Kidney (tissue), 14 donors: Measurements from ENCODE around the gene LYRM1. TPM values are rescaled to one million over a fixed set of nuclear protein-coding genes. Genes with fewer than 3 reads are reported as not detected.

Experiments used
- DNase-seq, 5 donors: peaks; one replicate each; pipeline ENCODE4 v3.0.0-alpha.2; 2013 to 2020
- FAIRE-seq: peaks from 2 replicates; lab custom pipeline; 2012; peaks lifted over from hg19 to GRCh38; lab: Jason Lieb, UNC
- H3K27ac ChIP-seq, 2 donors: one replicate each; pipeline ENCODE4 v1.7.0; 2013; ENCODE audit warnings: low read depth in 2 of 2, low read length in 2 of 2, inconsistent platforms in 1 of 2
- H3K27me3 ChIP-seq: one replicate; pipeline ENCODE4 v1.7.1; 2013; ENCODE audit warnings: low read length, inconsistent platforms; ENCODE audit not compliant: control insufficient read depth, insufficient read depth
- H3K36me3 ChIP-seq, 3 donors: one replicate each; pipeline versions ENCODE4 v1.7.0 to v1.7.1; 2013; ENCODE audit warnings: low read length in 3 of 3, control low read depth in 1 of 3, inconsistent platforms in 1 of 3; ENCODE audit not compliant: insufficient read depth in 3 of 3, control insufficient read depth in 2 of 3
- H3K4me1 ChIP-seq, 3 donors: one replicate each; pipeline versions ENCODE4 v1.7.0 to v1.7.1; 2013; ENCODE audit warnings: low read length in 3 of 3, inconsistent platforms in 1 of 3, low read depth in 1 of 3; ENCODE audit not compliant: control insufficient read depth in 2 of 3, insufficient read depth in 2 of 3
- H3K4me3 ChIP-seq, 3 donors: one replicate each; pipeline versions ENCODE4 v1.7.0 to v1.8.1; 2013; ENCODE audit warnings: low read length in 3 of 3, control low read depth in 1 of 3, inconsistent platforms in 1 of 3
- H3K9ac ChIP-seq, 3 donors: one replicate each; pipeline versions ENCODE4 v1.7.0 to v1.7.1; 2013; ENCODE audit warnings: low read length in 3 of 3, control low read depth in 1 of 3, inconsistent platforms in 1 of 3
- H3K9me3 ChIP-seq, 3 donors: one replicate each; pipeline versions ENCODE4 v1.7.0 to v1.7.1; 2013; ENCODE audit warnings: low read length in 3 of 3, control low read depth in 1 of 3, inconsistent platforms in 1 of 3; ENCODE audit not compliant: control insufficient read depth in 2 of 3, insufficient read depth in 1 of 3
- CTCF ChIP-seq: IDR thresholded peaks from 3 replicates; pipeline ENCODE4 v1.5.1; 2012; ENCODE audit warnings: mild to moderate bottlenecking, moderate library complexity, borderline replicate concordance; ENCODE audit not compliant: insufficient read depth; ENCODE audit errors: extremely low read depth
- intact Hi-C: fragments of 100-400 bp; cut with DNase I; formaldehyde crosslinking; loops from one replicate; pipeline ENCODE4 v1.11.1; 2022
- polyA plus RNA-seq: library from polyadenylated mRNA; stranded (reverse); fragments of 350-450 nt; fragmentation: Illumina TruSeq; extraction: RNeasy Lipid Tissue Mini Kit (QIAGEN cat#74804); gene quantifications from one replicate; pipeline ENCODE4 v1.2.3, GENCODE V29; 2014; ENCODE audit warnings: low read depth, low replicate concordance; ENCODE audit not compliant: insufficient read depth
- total RNA-seq: library from RNA; stranded (reverse); fragmentation: NEBNext Ultra II Directional; extraction: Animal tissue kit (Norgen Biotek cat#: 25700); gene quantifications from one replicate; pipeline ENCODE4 v1.2.1, GENCODE V29; 2021
- donor health status: control.
- donor health status: control.
- donor health status: control.
- donor health status: control.
- donor health status: control.
- donor health status: DM: yes; HTN: yes; CAD: no.
- donor health status: Normal renal cell carcinoma (clear cell type).

The LYRM1 gene
- total and polyA plus RNA-seq, 2 donors from 2014 or later = 31.7 to 61.5 TPM

- H3K27me3 ChIP-seq = no peaks in the 10 kb centered on the region
- TF ChIP-seq CTCF = no peak
- no peaks in the 10 kb centered on the region for H3K9me3 ChIP-seq
- no peak overlapping the region for H3K9ac ChIP-seq
- H3K4me3 ChIP-seq = peak overlapping the region in 2 of 3 donors; percentile 81 to 83
- peaks cover 0 to 2% (median 0%) of the 10 kb centered on the region in 3 donors for H3K36me3 ChIP-seq
- peaks cover 0 to 17% (median 0%) of the 10 kb centered on the region in 3 donors for H3K4me1 ChIP-seq
- DNase-seq = no peak
- intact Hi-C loops = no loop called here
- peak overlapping the region in 1 of 2 donors; percentile 96 for H3K27ac ChIP-seq
- no peak for FAIRE-seq
Observed at GRCh38 chr16:20897253-20897897, 3.2 kb upstream of the LYRM1 start.

DNA sequence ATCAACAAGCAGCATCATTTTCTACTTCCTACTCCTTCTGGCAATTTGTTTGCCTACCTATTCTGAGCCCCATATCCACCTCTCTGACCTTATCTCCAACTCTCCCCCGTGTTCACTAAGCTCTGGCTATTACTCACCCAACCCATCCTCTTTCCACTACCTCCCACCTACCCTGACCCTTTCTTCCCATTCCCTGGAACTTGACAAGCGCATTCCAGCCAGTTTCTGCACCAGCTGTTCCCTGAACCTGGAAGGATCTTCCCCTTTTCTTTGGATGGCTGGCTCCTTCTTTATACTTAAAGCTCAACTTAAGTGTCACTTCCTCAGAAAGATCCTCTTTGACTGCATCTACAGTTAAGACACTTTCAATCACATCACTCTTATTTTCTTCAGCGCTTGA, 2.6 kb upstream of the LYRM1 start:
- no peak overlapping the region for H3K9ac ChIP-seq
- peaks cover 0 to 19% (median 0%) of the 10 kb centered on the region in 3 donors for H3K4me1 ChIP-seq
- TF ChIP-seq CTCF = no peak
- peaks cover 0 to 2% (median 0%) of the 10 kb centered on the region in 3 donors for H3K36me3 ChIP-seq
- FAIRE-seq (no peak), DNase-seq (peak in 1 of 5 donors; percentile 40)
- peak overlapping the region; percentile 12 to 96 for H3K27ac ChIP-seq
- peak overlapping the region in 2 of 3 donors; percentile 81 to 83 for H3K4me3 ChIP-seq
- intact Hi-C loops = no loop called here
- no peaks in the 10 kb centered on the region for H3K27me3 ChIP-seq
- no peaks in the 10 kb centered on the region for H3K9me3 ChIP-seq

DNA sequence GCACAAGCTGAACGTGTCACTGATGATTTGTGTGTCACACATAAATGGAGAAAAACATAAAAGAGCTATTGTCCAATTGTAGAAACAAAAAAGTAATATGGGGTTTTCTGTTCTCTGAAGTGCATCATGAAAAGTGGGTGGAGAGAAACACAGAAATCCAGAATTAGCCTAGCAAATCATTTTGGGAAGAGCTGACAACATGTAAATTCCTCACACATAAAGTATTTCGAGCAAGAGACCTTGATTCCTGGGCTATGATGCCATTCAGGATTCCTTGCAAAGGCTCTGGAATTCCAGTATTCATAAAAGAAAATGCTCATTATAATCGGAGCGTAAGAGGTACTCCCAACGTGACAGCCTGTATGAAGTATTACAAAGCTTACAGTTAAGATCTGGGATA, 1.5 kb upstream of the LYRM1 start:
- H3K27me3 ChIP-seq = no peaks in the 10 kb centered on the region
- peak overlapping the region; percentile 88 to 96 for H3K27ac ChIP-seq
- FAIRE-seq = no peak
- peak in 2 of 5 donors; percentile 50 to 56 for DNase-seq
- no peaks in the 10 kb centered on the region for H3K9me3 ChIP-seq
- TF ChIP-seq CTCF = no peak
- H3K9ac ChIP-seq = peak overlapping the region; percentile 64 to 90 (median 81)
- peaks cover 0 to 22% (median 9%) of the 10 kb centered on the region in 3 donors for H3K4me1 ChIP-seq
- H3K36me3 ChIP-seq = peaks cover 0 to 2% (median 0%) of the 10 kb centered on the region in 3 donors
- H3K4me3 ChIP-seq = peak overlapping the region; percentile 71 to 83 (median 81)
- intact Hi-C loops = no loop called here
